Islet of Langerhans (tissue), 1 donor: ENCODE measurements around the gene ADAM22.

Experiments used
- FAIRE-seq: peaks from one replicate; lab custom pipeline; 2011; peaks lifted over from hg19 to GRCh38; lab: Jason Lieb, UNC

Gene ADAM22

DNA sequence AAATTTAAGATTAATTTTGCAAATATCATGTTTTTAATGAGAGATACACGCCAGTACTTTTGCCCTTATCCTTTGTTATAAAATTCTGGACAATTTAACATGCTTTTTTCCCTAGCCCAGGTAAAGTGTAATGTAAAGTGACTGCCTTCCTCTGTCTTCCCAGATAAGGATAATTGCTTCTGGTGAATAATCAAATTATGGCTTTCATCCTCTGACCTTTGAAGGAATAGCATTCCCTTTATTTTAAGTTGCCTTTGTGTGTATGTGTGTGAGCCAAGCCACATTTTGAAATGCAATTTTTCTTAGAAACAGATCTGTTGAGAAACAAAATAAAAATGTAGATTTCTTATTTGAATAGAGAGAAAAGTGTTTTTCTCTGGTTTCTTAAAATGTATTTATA is 107.5 kb downstream of the ADAM22 start:
- no peak for FAIRE-seq

DNA sequence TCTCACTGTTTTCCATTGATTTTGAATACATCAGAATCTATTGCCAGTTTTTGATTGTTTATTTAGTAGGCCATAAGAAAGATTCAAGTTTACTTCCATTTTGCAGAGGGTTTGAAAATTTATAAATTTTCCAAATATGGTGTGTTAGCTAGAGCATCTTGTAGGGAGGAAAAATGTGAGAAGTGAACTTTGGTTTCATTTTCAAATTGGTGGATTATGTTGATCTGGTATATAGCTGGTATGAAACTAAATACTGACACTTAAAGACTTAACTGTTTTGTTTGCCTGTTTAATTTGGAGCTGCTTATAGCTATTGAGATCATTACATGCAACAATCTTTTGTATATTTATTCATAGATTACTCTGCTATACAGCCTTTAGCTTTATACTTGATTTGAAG is 108.1 kb downstream of the ADAM22 start:
- no peak for FAIRE-seq

DNA sequence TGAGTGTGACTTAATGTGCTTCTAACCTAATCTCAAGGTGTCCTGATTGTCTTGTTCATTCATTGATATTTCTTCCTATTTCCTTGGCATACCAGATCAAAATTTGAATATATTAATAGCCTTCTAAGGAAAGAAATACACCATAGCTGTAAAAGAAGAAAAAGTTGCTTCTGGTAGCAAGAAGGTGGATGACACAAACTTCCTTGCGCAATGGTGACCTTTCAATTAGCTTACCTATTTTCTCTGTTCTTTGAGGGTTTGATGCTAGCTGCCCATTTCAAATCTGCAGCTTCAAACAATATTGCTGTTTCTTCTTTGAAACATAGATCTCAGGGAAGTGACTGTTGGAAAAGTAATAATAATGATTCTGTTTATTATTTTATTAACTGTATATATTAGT is 108.8 kb downstream of the ADAM22 start:
- no peak for FAIRE-seq

DNA sequence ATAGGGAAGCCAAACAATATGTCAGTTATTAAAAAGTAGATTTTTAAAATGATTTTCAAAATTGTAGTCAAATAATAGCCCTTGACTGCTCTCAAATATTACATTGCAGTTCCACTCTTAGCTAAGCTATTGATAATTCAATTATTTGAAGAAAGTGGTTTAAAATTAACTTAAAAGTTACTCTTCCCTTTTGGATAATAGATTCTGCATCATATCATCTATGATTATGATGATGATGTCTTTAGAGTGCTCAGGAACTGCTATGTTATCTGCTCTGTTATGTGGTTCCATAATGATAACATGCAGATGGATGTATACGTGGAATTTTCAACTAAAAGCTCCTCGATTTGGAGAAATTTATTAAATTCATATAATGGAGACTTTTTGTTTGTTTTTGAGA is 110.0 kb downstream of the ADAM22 start:
- no peak for FAIRE-seq

DNA sequence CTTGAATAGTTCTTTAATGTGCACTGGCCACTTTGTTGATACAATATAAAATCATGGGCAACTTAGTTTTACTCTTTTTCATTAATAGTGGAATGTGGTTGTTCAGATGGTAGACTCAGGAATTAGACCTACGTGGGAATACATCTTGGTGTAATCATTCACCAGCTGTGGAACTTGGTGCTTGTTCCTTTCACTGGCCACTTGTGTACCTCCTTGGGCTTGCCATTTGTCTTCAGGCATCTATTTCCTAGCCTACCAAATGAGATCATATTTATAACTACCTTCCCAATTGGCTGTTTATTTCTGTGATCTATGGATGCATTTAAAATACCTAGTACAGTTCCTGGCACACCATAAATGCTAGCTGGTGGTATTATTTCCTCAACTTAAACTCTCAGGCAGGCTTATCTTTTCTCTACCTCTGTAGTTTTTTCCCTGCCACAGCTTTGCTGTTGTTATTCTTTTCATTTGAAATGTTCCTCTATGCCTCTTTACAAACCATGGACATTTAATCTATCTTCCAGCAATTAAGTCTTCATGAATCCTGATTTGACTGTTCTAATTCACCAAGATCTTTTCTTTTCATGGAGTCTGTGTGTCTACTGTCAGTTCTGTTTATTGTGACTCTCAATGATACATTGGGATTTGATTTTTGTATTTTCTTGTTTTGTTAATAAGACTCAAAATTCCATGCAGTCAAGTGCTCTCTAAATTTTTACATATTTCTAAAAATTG is 113.0 kb downstream of the ADAM22 start:
- peak; percentile 9 for FAIRE-seq

DNA sequence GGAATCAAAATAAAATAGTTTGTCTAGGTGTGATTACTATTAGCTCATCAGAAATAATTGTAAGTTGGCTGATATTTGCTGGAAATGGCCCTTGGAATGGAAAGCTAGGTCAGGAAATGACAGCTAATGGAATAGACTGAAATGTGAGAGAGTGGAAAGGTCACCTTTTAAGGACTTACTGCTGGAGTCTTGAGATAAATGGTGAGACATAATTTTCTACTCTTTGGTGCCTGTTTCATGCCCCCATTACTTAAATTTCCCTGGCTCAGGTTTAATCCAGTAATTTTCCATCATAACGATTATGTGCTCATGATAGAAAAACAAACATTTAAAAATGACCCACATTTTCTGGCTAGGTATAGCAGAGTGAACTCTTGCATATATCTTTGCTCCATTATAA is 123.6 kb downstream of the ADAM22 start:
- peak; percentile 60 for FAIRE-seq

DNA sequence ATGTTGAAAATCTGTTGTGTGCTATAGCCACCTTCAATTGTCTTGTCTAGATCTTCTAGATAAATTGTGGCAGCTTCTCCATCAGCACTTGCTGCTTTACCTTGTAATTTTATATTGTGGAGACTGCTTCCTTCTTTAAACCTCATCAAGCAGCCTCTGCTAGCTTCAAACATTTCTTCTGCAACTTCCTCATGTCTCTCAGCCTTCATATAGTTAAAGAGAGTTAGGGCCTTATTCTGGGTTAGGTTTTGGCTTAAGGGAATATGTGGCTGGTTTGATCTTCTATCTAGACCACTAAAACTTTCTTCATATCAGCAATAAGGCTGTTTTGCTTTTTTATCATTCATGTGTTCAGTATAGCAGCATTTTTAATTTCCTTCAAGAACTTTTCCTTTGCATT is 128.2 kb downstream of the ADAM22 start:
- FAIRE-seq: no peak

DNA sequence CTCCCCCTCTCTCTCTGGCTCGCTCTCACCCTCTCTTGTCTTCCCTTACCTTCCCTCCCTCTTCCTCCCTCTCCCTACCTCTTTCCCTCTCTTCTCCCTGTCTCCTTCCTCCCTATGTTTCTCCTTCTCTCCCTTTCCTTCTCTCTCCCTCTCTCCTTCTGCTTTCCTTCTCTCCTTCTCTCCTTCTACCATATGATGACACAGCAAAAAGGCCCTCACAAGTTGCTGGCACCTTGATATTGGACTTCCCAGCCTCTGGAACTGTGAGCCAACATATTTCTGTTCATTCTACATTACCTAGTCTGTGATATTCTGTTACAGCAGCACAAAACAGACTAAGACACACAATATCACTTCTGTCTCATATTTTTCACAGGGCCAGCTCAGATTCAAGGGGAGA is 135.0 kb downstream of the ADAM22 start:
- no peak for FAIRE-seq

DNA sequence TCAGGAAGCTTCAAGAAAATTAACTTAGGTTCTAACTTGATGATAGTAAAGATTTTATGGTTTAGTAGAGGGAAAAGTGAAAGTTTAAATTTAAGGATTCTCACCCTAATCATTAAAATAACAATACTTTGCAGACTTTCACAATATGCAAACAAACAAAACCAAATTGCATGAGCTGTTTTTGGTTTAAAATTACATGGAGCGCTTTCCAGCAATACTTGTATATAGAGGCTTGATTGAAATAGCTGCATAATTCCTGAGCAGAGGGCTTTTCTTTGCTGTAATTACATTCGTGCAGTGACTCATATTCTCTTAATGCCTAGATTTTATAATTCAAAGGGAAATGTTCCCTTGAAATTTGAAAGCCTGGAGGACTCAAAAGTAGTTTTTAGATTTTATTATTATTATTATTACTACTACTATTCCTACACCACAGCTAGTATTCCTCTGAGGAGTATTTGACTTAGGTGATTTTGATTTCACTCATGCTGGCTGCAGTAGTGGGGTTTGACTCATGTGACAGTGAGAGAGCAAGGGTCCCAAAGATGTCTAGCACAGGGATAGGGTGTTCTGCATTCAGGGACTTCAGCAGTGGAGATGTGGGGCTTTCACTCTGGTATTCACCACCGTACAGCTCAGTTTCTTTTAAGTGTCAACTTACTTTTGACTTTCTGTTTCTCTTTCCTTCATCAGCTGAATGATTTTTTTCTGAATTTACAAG is 138.1 kb downstream of the ADAM22 start:
- FAIRE-seq: no peak

DNA sequence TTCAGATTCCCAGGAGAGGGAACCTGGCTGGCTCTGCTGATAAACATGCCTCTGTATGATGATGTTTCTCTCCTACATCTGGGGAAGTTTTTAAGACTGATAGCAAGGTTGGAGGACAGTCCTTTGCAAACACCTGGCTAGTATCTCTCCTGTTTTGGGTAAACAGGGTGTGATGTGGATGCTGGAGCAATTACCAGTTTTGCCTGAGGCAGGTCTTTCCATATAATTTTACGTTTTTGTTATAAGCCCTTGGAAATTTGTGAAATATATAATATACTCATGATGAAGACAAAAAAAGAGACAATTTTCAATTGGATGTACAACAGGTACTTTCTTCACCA is 138.6 kb downstream of the ADAM22 start:
- no peak for FAIRE-seq

DNA sequence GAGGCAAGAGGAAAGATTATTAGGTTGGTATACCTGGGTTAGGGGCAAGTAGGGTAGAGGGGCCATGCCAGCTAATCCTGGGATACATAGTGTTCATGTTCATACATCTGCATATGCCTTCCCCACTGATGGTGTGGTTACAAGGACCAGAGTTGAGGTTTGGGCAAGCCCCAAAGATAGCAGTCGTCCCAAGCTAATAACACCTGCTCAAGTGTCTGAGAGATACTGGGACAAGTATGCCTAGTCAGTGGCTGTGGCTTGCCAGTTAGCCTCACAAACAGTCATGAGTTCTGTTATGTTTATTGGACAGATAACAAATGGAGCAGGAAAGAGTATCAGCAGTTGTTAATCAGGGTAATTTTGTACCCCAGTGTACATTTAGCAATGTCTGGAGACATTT is 139.6 kb downstream of the ADAM22 start:
- FAIRE-seq: no peak

DNA sequence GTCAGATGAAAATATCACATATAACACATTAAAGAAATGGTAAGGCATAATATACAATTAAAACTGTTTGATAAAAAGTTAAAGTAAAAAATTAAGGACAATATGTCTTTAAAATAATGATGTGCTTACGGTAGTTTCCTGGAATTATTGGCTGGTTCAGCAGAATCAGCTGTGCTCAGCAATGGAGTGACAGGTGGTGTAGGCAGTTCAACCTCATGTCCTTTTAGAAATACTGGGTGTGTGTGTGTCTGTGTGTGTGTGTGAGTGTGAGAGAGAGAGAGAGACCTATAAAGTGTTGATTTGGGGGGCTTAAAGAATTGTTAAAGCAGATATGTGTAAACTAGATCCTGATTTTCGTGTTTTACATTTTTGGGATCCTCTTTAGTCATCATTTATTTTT is 141.2 kb downstream of the ADAM22 start:
- FAIRE-seq: peak; percentile 93

DNA sequence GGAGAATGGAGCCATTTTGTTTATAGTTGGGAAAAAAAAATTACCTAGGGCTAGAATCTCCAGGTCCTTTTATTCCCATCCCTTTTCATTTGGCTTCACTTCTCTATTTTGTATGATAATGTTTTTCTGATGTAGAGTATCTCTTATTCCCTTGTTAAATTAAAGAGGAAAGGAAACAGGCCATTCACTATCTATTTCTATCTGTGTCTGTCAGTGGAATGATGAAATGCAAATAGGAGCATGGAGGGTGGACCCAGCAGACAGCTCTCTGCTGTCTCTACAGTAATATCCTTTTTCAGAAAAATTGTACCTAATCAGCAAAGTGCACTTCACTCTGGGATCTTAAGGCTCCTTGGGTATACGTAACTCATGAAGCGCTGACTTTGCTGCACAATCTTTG is 149.8 kb downstream of the ADAM22 start:
- no peak for FAIRE-seq

DNA sequence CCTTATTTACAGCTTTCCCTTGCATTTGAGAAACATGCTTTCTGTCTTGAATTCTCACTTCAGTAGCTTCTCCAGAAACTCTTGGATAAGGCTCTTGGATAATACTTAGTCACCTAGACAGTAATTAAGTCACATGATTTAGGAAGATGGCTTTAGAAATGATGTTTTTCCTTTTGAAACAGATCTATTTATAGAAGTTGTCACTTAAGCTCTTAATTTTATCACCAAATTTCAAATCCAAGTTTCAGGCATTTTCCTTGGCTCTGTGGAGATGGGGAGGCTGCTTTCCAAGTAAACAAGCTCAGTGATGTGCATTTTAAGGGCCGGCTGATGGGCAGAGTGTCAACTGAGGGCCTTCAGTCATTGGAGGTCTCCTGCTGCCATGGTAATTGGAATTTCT is 155.5 kb downstream of the ADAM22 start:
- peak; percentile 36 for FAIRE-seq

DNA sequence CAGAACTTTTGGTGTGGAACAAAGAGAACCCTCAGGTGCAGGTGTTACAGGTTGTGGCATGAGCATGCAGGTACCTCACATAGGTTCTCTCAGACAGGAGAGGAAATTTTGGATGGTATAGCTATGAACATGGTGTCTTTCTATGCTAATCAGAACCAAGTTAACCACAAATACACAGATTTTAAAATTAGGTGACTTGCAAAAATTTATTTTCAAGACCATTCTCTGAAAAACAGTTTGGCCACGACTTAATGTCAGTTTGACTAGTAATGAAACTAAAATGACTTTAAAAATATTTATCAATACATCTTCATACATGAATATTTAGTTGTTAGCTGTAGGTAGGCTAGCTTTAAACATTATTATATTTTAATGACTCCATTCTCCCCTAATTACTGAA is 156.2 kb downstream of the ADAM22 start:
- FAIRE-seq: peak; percentile 24

DNA sequence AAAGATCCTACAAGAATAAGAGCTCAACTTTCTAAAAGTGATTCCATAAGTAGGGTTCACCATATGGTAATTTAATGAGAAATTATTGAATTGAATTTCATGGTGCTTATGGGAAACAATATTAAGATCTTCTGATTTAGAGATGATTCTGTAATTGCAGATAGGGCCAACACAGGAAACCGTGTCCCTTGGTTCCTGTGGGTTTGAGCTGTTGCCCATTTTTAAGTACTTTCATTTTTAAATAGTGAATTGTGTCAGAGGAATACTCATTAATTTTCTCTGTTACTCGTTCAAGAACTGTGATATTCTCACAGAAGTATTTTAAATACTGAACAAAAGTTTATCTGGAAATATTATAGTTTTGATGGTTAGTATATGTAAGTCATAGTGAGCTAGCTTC is 156.6 kb downstream of the ADAM22 start:
- FAIRE-seq: peak; percentile 36

DNA sequence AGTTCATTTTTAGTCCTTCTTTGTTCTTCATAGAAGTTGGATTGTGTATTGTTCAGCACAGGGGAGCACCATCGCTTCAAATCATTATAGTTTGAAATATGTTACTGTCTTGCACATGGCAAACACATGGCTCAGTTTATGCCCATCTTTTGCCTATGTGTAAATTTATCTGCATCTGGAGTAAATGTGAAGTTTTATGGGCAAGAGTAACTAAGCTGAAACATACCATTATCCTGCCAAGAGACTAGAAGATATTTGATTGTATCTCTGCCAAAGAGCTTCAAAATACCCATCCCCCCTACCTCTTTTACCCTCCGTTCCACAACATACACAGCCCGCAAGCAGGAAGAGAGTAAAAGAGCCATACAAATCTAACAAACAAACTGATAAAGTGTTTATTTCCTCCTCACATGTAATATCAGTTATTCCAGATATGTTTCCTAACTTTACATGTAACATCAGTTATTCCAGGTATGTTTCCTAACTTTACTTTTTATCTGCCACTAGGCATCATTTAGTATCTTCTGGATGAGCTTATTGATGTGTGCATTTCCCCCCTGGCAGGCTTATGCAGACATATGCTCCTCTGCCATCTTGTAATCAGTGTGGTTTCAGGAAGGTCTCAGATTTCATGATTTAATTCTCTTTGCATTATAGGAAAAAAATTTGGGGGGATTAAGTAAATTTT is 158.1 kb downstream of the ADAM22 start:
- no peak for FAIRE-seq

DNA sequence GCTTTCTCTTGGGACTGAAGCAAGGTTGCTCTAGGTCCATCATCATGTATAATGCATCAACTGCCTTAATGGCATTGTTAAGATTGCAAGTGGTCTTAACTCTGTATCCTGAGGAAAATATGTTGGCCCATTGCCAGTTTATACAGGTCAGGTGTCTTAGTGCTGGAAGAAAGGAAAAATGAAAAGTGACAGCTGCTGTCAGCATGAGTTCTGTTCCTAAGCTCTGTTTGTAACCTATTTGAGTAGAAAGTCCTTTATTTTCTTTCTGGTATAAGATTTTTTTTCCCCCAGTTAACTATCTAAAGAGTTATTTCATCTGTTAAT is 158.6 kb downstream of the ADAM22 start:
- no peak for FAIRE-seq

DNA sequence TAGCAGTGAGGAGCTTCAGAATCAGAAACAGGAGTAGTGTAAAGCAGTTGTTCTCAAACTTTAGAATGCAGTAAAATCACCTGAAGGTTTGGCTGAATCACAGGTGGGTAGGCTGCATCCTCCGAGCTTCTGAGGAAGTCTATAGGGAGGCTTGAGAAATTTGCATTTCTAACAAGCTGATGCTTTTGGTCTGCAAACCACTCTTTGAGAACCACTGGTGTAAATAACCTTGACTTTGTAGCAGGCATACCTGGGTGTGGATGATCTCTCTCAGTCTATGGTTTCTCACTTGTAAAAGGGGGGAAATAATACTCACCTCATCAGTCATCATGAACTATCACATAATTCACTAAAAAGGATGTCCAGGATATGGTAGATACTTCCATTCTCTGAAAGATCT is 167.7 kb downstream of the ADAM22 start:
- no peak for FAIRE-seq

DNA sequence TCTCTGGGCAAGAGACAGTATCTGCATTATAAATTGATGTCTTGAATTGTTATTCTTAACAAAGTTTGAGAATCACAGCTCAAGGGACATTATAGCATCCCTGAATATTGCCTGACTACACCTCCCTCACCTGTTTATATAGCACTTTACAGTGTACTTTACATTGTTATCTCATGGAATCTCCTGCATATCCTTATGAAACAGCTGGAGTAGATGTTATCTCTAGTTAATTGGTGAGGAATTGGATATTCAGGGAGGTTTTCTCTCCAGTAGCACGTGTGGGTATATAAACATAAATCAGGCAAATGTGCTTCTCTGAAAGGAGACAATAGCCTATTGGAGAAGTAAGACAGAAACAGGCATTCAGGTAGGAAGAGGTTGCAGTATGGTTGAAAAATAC is 168.6 kb downstream of the ADAM22 start:
- no peak for FAIRE-seq

DNA sequence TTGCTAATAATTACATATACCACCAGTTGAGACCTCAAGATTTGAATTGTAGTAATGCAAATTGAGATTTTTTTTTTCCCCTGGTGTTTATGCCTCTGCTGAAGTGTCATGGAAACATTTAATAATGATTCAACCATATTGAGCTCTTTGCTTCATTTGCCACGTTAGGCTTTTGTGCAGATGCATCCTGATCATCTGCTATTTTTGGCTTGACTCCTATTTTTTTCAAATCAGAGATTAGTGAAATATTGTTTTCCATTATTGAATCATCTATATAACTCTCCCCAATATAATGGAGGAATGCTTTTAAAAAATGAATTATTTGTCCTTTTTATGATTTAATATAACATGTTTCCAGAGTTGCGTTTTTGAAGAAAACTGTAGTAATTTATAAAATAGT is 170.7 kb downstream of the ADAM22 start:
- FAIRE-seq: peak; percentile 24

DNA sequence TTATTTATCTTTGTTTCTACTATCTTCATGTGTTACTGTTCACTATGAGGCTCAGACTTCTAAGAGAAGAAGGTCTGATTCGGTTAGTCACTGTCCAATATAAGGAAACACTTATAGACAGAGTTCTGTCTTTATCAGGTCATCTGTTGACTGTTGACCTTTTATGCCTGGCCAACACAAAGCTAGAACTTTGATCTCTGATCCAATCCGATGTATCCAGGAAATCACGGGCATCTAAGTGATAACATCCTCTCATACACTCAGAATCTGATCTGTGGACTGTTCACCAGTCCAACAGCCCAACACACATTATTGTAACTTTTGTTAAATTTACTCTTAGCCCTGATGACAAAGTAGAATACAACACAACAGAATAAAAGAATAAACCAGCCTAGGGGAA is 171.2 kb downstream of the ADAM22 start:
- no peak for FAIRE-seq

DNA sequence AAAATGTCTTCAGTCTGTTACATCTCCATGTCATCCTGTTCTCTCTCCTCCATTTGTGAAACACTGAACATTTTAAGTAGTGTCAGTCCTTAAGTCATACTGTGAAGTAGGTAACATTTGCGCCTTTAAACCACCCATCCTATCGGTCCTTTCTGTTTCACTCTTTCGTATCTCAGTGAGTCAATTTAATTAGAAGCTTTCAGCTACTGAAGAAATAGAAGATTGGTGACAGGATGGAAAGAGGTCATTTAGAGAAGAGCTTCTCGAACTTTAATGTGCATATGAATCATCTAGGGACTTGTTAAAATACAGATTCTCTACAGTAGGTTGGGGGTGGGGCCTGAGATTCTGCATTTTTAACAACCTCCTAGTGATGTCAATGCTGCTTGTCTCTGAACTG is 172.4 kb downstream of the ADAM22 start:
- no peak for FAIRE-seq

DNA sequence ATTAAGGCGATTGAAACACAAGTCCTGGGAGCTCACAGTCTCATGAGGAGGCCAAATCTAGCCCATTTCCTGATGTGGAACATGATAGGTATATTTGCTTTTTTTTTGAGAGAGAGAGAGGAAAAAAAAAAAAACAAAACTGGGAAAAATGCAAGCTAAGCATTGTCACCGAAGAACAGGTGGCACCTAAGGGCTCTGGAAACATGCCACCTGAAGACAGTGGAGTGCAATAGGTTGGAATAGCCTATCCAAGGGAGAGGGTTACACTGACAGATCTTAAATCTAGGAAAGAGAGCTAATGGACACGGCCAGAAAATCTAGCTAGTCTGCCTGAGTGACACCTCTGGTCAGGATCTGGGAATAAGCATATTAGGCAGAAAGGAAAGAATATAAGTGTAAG is 175.6 kb downstream of the ADAM22 start:
- FAIRE-seq: no peak
